ENCODE data around the gene NAA40.

The NAA40 gene

DNA sequence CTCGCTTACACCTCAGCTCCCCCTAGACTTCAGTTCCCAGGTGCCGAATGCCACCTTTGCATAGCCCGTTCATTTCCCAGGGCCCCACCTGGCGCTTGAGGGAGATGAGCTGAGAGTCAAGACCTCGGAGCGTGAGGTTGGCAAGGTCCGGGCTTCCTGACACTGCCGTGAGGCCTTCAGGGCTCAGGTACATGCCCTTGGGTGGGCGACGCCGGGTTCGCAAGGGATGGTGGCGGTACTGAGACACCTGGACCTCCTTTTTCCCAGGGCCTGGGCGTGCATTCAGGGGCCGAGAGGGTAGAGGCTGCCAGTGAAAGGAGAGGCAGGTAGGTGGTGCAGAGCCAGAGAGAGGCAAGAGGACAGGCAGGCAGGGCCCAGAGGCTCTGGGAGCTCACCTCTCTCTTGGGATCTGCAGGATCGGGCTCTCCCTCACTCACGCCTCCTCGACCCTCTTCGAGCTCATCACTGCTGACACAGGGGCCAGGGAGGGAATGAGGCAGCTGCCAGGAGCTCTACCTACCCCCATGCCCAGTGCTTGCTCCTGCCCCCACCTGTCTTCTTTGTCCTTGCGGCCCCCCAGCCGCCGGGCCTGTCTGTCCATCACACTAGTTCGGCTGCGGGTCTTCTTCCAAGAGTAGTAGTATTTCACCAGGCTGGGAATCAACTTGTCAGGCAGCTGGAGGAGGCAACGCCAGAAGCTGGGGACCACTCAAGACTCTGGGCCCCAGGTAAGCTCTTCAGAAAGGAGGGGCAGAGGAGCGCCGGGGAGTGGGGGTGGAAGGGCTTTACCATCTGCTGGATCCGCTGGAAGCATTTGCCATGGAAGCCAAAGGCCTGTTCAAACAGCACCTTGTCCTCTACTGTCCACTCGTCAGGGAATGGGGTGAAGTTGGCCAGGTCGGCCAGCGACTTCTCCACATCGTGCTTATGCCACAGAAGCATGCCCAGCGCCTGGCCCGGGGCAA lies 24.7 kb upstream of the NAA40 start:
- no peak for DNase-seq (ENCODE audit: low read depth in 2 of 2)

DNA sequence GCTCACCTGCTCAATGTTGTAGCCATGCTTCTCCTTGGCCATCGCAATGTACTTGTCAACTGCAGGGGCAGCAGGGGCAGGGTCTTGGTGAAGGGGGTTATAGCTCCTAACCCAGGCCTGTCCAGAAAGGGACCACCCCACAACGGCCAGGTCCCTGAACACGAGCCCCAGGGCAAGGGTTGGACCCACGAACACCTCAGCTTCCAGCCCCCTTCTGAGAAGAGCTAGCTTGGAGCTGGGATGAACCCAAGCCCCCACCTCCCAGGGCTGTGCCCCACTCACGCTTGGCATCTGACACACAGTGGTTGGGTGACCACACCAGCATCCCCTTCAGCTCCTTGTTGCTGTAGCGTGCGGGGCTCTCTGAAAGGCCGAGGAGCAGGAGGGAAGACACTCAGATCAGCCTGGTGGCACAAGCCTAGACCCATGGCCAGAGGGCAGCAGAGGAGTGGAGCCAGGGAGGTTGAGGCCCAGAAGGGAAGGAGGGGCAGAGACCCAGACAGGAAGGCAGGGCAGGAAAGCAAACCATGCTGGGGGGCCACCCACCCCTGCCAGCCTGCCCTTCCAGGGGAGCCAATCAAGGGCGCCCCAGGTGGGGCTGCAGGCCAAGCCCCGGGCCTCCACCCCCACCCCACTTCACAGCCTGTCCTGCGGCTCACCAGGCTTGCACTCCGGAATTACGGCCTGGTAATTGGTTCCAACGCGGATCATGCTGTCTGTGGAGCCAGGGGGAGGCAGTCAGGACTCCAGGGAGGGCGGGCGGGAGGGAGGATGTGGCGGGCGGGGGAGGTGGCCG lies 23.7 kb upstream of the NAA40 start:
- DNase-seq (ENCODE audit: low read depth in 2 of 2) = no peak

DNA sequence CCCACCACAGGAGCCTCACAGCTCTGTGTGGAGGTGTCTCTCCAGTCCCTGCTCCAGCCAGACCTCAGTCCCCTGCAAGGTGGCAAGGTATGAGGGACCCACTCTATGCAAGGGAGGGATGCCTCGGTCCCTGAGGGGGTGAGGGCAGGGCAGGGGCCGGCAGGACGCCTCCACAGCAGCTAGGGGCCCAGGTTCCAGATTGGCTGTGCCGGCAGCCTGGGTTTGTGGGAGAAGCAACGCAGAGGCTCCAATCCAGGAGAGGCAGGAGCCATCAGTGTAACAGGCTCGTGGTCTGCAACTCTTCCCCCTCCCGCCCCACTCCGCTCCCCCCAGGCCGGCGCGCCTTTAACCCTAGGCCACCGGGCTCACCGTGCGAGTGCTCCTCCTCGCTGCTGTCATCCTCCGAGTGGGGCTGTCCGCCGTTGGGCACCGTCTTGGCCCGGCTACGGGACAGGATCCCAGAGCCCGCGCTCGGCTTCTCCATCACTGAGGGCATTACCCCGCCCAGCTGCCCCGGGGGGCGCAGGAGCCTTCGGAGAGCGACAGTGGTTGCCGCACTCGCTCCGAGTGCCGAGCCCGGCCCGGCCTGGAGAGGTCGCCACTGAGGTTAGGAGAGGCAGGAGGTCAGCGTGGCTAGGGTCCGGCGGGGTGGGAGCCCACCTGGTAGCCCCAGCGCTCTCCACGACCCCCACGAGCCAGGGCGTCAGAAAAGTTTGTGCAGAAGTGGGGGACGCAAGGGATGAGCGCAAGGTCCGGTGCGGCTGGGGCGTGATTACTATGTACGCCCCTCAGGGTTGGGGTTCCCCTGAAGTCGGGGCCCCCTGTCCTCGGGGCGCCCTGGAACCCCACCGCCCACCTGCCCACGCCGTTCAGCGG lies 22.6 kb upstream of the NAA40 start:
- no peak for DNase-seq (ENCODE audit: low read depth in 2 of 2)

DNA sequence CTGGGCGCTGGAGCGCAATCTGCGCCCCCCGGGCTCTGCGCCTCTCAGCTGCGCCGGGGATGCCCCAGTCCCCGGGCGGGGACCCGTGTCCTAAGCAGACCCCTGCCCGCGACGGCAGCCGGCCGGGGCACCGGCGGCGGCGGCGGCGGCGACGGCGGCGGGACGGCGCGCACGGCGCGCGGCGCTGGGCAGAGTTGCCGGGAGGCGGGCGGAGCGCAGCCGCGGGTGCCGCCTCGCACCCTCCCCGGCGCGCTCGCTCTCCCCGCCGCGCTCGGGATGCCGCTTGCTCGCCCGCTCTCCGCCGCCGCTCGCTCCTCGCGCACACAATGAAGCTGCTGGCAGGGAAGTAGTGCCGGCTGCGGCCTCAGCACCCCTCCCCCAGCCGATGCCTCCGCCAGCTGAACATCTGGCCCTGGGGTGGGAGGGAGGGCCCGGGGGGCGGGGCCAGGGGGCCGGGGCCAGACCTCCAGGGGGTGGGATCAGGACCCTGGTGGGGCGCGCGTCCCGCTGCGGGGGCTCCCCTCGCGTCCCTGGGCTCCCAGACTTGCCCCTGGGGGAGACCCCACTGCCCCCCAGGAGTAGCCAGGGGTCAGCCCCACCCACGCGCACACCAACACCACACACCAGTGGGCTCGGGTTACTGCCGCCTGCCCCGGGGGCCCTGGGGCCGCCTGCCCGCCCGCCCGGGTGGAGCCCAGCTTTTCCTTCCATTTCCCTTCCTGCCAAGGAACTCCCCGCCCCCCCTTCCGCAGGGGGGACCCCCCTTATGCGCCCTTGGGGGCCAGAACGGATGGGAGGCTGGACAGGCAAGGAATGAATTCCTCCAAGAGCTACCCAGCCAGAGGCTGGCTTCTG lies 21.7 kb upstream of the NAA40 start, which contains the start of gene RCOR2:
RCOR2 (minus strand) TSS at position 328 of the 855 bp plus-strand sequence. CDS start 708 bp downstream, outside the sequence.
- peak; percentile 73 to 74 for DNase-seq (ENCODE audit: low read depth in 2 of 2)

DNA sequence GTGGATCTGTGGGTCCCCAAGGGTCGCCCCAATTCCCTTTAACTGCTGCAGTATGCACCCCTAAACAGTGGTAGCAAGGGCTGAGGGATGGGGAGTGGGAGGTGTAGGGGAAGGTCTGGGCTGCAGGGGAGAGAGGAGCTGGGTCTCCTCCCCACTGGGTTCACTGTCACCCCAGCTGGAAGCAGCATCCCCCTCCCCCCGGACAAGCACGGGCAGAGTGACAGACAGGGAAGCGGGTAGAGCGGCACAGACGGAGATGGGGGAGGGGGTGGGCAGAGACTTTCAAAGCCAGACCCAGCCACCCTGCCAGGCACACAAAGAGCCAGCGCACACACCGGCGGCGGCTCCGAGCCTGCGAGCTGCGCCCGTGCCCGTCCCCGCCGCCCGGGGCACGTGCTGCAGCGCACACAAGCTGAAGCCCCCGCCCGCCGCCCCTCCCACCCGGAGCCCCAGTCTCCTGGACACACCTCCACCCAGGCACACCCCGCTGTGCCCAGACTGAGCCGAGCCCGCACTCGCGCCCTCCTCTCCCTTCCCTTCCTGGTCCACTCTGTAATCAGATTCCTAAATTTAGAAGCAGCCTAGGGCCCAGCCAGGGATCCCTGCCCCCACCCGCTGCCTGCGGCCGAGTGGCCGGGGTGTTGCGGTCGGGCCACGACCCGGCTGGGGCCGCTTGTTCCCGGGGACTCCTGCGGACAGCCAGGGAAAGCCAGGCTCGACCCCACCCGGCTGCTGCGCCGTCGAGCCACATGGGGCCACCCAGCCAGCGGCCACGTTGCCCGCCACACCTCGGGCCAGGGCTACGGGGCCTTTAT lies 20.9 kb upstream of the NAA40 start:
- no peak for DNase-seq (ENCODE audit: low read depth in 2 of 2)

DNA sequence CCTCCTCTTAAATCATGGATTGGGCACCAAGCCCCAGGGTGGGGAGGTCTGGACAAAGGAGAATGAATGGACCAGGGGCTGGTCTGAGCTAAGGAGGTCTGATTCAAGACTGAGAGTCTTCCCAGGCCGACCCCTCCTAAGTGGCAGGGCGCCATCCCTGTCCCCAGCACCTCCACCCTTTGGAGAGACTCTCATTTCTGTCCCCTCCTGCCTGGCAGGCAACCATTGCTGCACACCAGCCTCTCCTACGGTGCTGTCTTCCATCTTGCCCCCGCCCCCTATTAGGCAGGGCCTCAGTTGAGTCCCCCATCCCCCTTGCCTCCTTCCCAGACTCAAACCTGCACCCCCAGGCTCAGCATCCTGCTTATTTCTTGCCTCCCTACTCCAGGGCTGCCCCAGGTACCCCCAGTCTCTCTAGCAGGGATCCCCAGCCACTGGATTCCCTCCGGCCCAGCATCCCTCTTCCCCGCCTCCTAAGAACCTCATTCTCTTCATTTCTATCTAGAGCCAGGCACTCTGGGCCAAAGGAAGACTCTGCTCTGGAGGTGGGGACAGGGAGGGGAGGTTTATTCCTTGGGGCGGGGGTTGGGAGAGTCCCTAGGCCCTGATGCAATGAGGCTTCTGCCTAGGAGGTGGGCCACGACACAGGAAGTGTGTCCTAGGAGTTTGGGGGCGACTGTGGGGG lies 20.2 kb upstream of the NAA40 start:
- DNase-seq (ENCODE audit: low read depth in 2 of 2) = no peak

DNA sequence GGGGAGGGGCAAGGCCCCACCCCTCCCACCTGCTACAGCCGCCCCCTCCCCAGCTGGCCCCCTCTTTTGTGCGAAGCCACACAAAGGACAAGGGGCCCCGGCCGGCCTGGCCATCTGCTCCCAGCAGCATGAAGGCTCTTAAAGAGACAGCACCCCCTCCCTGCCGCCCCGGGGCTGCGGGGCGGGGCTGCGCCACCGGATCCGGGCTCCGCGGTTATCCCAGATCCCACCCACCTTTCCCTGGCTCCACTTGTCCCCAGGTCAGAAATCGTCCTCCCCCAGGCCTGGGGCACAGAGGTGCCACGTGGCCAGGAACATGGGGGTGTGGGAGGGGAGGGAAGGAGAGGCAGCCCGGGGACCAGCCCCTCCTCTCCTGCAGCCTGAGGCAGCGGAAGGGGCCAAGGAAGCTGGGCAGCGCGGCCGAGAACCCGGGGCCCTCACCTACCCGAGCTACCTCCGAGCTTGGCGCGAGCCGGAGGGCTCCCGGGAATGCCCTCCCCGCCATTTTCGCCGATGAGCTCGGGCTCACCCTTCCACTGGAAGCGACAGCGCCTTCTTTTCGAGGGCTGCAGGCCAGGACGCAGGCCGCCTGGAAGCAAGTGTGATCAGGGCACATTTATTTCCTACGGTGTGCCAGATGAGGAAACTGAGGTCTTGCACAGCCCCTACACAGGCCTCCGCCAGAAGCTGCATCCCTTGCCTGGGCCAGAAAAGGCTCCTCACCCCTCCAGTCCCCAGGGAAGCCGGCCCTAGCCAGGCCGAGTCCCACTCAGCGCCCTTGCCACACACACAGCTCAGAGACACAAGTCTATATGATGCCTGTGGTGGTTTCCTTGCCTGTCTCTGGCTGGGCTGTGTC lies 19.3 kb upstream of the NAA40 start:
- no peak for DNase-seq (ENCODE audit: low read depth in 2 of 2)

DNA sequence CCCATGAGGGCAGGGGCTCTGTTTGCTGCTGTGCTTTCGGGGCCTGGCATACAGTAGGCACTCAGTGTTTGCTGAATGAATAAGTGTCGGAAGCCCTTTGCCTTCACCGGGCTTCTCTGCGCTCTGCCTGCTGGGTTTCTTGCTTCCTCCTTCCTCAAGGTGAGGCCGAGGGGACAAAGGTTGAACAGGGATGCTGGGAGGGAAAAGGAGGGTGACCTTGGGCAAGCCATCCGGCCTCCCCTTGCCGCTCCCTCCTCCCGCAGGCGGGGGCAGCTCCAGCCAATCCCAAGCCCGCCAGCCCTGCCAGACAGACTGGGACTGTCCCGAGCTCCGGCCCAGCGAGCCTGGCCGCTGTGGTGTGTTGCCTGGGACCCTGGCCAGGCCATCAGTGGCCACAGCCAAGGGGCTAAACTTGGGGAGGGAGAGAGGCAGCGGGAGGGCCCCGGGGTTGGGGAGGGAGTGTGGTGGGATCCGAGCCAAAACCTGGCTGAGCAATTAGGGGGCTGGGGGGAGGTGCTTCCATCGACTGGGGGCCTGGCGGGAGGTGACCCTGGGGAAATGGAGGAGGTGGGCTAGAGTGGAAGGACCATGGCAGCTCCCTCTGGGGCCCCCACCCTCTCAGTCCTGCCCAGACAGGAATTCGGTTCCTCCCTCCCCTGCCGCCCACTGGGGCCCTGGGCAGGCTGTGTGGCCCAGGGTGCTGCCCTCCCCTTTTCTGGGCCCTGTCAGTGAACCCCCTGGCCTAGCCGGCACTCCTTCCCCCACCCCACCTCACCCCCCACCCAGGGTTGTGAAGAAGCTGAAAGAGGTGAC lies 18.5 kb upstream of the NAA40 start:
- DNase-seq (ENCODE audit: low read depth in 2 of 2) = no peak

DNA sequence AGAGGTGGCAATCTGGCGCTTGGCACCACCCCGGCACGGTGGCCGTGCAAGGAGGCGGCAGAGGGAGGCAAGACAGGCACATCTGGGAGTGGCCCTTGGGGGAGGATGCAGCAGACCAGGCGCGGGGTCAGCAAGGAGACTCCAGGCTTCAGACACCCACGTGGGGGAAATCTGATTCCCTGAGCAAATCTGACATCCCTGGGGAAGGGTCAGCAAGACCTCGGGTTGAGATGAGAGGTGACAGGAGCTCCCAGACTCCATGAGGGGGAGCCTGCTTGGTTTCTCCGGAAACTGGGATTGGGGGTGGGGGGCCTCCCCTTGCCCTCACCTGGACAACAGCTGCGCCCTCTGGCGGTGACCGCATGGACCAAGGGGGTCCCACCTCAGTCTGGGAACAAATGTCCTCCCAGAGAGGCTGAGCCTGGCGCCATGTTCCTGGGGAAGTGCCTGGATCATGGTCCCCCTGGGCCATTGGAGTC lies 17.8 kb upstream of the NAA40 start:
- no peak for DNase-seq (ENCODE audit: low read depth in 2 of 2)

DNA sequence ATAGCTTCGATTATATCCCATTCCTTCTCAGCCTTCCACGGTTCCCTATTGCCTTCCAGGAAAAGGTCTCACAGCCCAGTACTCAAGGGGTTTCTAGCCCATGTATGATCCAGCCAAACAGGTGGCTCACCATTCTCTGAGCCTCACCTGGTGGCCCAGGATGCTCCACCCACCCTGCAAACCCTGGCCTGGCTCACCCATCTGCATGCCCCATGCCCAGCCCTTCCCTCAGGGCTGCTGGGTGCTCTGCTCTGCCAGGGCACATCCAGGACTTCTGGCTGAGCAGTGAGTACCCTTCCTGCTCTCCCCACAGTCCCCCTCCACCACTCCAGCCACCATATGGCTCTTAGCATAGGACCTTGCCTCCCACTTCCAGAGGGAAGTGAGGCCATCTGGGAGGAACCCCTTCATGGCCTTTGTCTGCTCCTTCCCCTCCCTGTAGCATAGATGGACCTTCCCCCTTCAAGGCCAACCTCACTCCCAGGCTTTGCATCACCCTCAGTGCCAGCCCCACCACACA lies 16.1 kb upstream of the NAA40 start:
- DNase-seq (ENCODE audit: low read depth in 2 of 2) = no peak

DNA sequence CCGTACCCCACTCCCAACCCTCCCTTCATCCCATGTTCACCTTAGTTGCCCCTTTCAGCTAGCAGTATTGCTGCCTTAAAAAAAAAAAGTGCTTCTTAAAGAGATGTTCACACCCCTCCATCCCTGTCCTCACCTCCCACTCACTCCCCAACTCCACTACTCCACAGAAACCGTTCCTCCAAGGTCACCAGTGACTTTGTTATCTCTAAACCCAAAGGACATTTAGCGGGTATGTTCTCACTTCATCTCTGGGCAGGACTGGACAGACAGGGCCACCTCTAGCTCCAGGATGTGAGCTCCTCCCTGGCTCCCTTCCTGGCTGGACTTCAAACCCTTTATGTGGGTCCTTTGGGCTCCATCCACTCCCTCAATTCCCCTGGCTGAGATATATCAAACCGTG lies 15.5 kb upstream of the NAA40 start:
- DNase-seq (ENCODE audit: low read depth in 2 of 2) = no peak

DNA sequence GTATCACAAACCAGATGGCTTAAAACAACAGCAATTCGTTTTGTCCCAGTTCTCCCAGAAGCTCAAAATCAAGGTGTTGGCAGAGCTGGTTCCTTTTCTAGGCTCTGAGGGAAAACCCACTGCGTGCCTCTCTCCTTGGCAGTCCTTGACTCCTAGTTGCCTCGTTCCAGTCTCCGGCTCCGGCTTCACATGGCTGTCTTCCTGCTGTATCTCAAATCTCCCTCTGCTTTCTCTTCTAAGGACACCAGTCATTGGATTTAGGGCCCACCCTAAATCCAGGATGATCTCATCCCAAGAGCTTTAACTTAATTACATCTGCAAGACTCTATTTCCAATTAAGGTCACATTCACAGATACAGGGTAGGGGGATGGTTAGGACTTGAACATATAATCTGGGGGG lies 9.2 kb upstream of the NAA40 start:
- DNase-seq (ENCODE audit: low read depth in 2 of 2) = no peak

DNA sequence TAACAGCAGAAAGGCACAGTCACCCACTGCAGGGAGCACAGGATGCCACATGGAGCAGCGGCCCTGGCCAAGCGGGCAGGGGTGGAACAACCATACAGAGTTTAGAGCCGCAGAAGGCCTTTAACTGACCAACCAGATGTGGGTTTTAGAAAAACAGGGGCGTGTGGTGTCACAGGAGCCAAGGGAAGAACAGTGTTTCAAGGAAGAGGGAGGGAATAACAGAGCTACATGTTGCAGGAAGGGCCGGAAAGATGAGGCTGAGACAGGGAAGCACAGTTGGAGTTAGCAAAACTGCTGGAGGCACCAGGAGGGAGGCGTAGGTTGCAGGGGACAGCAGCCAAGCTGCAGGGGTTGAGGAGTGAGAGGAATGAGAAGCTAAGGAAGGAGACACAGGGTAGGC lies 7.8 kb upstream of the NAA40 start:
- no peak for DNase-seq (ENCODE audit: low read depth in 2 of 2)

DNA sequence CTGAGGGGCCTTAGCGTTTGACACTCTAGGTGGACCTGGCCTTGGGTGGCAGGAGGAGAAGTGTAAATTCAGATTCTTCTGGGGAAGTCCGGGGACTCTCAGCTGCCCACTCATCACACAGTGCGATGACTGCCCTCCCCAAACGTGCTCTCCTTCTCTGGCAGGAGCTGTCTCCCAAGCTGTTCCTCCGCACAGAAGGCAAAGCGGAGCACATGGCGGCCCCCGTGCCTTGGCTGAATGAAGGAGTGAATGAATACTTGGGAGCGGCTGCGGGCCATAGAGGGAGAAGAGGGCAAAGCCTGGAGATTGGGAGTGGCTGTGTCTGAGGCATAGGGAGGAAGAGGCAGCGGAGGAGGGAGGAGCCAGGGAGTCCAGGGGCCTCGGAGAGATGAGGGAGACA lies 6.9 kb upstream of the NAA40 start:
- no peak for DNase-seq (ENCODE audit: low read depth in 2 of 2)

DNA sequence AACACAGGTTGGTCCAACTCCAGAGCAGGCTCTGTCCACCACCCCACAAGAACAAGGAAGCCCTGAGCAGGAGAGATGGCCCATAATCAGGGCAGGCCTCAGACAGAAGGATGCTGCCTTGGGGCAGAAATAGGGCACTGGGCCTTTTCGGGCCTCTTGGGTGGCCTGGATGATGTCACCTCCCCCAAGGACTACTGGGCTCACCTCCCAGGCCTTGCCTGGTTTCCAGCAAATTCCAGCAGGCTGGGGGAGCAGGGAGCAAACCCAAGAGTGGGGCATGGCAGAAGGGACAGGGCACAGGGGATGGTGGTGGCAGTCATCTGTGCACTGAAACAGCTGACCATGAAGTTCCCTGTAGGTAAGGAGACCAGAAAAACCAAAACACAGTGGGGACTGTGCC lies 5.3 kb upstream of the NAA40 start:
- DNase-seq (ENCODE audit: low read depth in 2 of 2) = no peak

DNA sequence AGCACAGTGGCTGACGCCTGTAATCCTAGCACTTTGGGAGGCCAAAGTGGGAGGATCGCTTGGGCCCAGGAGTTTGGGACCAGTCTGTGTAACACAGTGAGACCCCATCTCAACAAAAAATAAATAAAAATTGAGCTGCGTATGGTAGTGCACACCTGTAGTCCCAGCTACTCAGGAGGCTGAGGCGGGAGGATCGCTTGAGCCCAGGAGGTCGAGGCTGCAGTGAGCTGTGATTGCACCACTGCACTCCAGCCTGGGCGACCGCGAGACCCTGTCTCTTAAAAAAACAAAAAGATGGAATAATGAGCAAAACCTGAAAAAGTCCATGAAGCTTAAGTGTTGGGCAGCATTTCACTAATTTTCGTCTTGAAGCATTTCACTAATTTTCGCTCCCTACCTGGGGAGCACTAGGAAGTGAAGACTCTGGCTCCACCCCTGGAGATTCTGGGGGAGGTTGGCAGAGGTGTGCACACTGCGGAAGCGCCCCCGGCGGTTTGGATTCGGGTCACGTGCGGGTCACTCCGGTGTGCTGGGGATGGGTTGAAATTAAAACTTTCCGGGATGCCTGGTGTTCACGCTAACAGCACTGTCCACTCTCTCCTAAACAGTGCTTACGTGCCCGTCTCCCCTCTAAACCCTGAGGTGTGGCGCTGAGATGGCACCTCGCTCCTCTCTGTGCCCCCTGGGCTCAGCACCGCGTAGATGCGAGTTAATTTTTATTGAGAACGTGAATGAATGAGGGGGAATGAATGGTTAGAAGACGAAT lies 906 bp upstream of the NAA40 start:
- DNase-seq (ENCODE audit: low read depth in 2 of 2) = no peak
